Trophoblast cell (in vitro differentiated cells and primary cell): ENCODE measurements around the gene CIB2.

Experiments used
- DNase-seq, 2 donors: peaks; one replicate each; pipeline ENCODE4 v3.0.0-alpha.2; 2016
- H2AFZ ChIP-seq: 2 replicates; pipeline ENCODE4 v1.6.1; 2013; ENCODE audit warnings: low read length, moderate library complexity, mild to moderate bottlenecking; ENCODE audit not compliant: insufficient read depth, poor library complexity
- H2AK5ac ChIP-seq: 2 replicates; pipeline ENCODE4 v1.6.1; 2013; ENCODE audit warnings: mild to moderate bottlenecking, low read length
- H2BK120ac ChIP-seq: 2 replicates; pipeline ENCODE4 v1.6.1; 2013; ENCODE audit warnings: low read length, mild to moderate bottlenecking, moderate library complexity; ENCODE audit not compliant: insufficient read depth, poor library complexity
- H2BK12ac ChIP-seq: 2 replicates; pipeline ENCODE4 v1.6.1; 2013; ENCODE audit warnings: mild to moderate bottlenecking, low read length, moderate library complexity
- H2BK5ac ChIP-seq: 2 replicates; pipeline ENCODE4 v1.6.1; 2013; ENCODE audit warnings: low read length, low read depth, moderate library complexity, mild to moderate bottlenecking; ENCODE audit not compliant: poor library complexity
- H3K14ac ChIP-seq: 2 replicates; pipeline ENCODE4 v1.6.1; 2013; ENCODE audit warnings: mild to moderate bottlenecking, low read length
- H3K18ac ChIP-seq: 2 replicates; pipeline ENCODE4 v1.6.1; 2013; ENCODE audit warnings: mild to moderate bottlenecking, low read length
- H3K23ac ChIP-seq: 2 replicates; pipeline ENCODE4 v1.6.1; 2013; ENCODE audit warnings: low read length
- H3K27ac ChIP-seq: 2 replicates; pipeline ENCODE4 v1.5.1; 2013; ENCODE audit warnings: low read depth, mild to moderate bottlenecking, inconsistent platforms, low read length, moderate library complexity
- H3K27me3 ChIP-seq: 2 replicates; pipeline ENCODE4 v1.6.1; 2013; ENCODE audit warnings: inconsistent platforms, mild to moderate bottlenecking, low read length, moderate library complexity; ENCODE audit not compliant: insufficient read depth
- H3K36me3 ChIP-seq, 2 experiments: 1 replicate in 1 of 2; 2 replicates in 1 of 2; pipeline ENCODE4 v1.6.1; 2013; ENCODE audit warnings: low read length in 2 of 2, mild to moderate bottlenecking in 2 of 2, moderate library complexity in 1 of 2; ENCODE audit not compliant: insufficient read depth in 2 of 2, control insufficient read depth in 1 of 2
- H3K4ac ChIP-seq: 2 replicates; pipeline ENCODE4 v1.6.1; 2013; ENCODE audit warnings: low read depth, mild to moderate bottlenecking, low read length, moderate library complexity
- H3K4me1 ChIP-seq, 2 experiments: 1 replicate in 1 of 2; 2 replicates in 1 of 2; pipeline ENCODE4 v1.6.1; 2013; ENCODE audit warnings: low read length in 2 of 2, mild to moderate bottlenecking in 2 of 2, moderate library complexity in 1 of 2; ENCODE audit not compliant: insufficient read depth in 2 of 2, control insufficient read depth in 1 of 2
- H3K4me2 ChIP-seq: 2 replicates; pipeline ENCODE4 v1.6.1; 2013; ENCODE audit warnings: inconsistent platforms, mild to moderate bottlenecking, low read length, moderate library complexity
- H3K4me3 ChIP-seq: 2 replicates; pipeline ENCODE4 v1.5.1; 2013; ENCODE audit warnings: mild to moderate bottlenecking, low read depth, low read length, inconsistent platforms
- H3K79me1 ChIP-seq: one replicate; pipeline ENCODE4 v1.6.1; 2013; ENCODE audit warnings: low read length
- H3K79me2 ChIP-seq: 2 replicates; pipeline ENCODE4 v1.6.1; 2013; ENCODE audit warnings: low read length, mild to moderate bottlenecking; ENCODE audit not compliant: control insufficient read depth, insufficient read depth, poor library complexity
- H3K9ac ChIP-seq: 2 replicates; pipeline ENCODE4 v1.6.1; 2013; ENCODE audit warnings: mild to moderate bottlenecking, low read length
- H3K9me3 ChIP-seq: 2 replicates; pipeline ENCODE4 v1.6.1; 2013; ENCODE audit warnings: low read depth, mild to moderate bottlenecking, control low read depth, inconsistent platforms, low read length; ENCODE audit not compliant: insufficient read depth
- H4K12ac ChIP-seq: 2 replicates; pipeline ENCODE4 v1.6.1; 2013; ENCODE audit warnings: low read depth, mild to moderate bottlenecking, low read length, moderate library complexity
- H4K8ac ChIP-seq: 2 replicates; pipeline ENCODE4 v1.6.1; 2013; ENCODE audit warnings: low read depth, mild to moderate bottlenecking, low read length, moderate library complexity
- H4K91ac ChIP-seq: one replicate; pipeline ENCODE4 v1.6.1; 2013; ENCODE audit warnings: low read depth, mild to moderate bottlenecking, low read length, moderate library complexity
- WGBS: extraction: QIAGEN DNeasy Blood & Tissue Kit; methylation state at CpG from one replicate; pipeline ENCODE4 v1.1.7; 2013; ENCODE audit warnings: missing lambda C conversion rate; ENCODE audit not compliant: insufficient read length, insufficient coverage; ENCODE audit errors: extremely low coverage; 5-methylcytosine and 5-hydroxymethylcytosine counted together

CIB2 gene

DNA sequence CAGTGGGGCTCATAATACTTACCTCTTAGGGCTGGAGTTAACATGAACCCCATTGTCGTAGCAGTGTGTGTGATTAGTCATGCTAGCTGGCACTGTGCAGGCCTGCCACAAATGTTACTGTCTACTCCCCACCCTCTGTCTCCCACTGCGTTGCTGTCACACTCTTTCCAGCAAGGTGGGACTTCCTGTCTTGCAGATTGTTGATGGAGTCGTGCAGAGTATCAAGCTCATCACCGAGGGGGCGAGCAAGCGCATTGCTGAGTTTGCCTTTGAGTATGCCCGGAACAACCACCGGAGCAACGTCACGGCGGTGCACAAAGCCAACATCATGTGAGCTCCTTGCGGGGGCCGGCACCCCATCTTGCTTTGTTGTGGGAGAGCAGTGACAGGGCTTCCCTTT is 30.8 kb upstream of the CIB2 start:
- H4K8ac ChIP-seq, result no peak overlapping the region
- H2AK5ac ChIP-seq, result no peak overlapping the region
- no CpG with 5 or more reads among the region's 13 CpGs for WGBS
- no peak for DNase-seq
- no peak overlapping the region for H2BK12ac ChIP-seq
- H3K79me1 ChIP-seq, result no peaks in the 10 kb centered on the region
- H3K9ac ChIP-seq, result peak overlapping the region; percentile 60
- no peak overlapping the region for H3K4me2 ChIP-seq
- H3K9me3 ChIP-seq, result no peaks in the 10 kb centered on the region
- H4K91ac ChIP-seq, result no peak overlapping the region
- no peak overlapping the region for H3K27ac ChIP-seq
- H3K4me1 ChIP-seq, result no peaks in the 10 kb centered on the region
- no peak overlapping the region for H2AFZ ChIP-seq
- H2BK5ac ChIP-seq, result no peak overlapping the region
- H3K14ac ChIP-seq, result no peak overlapping the region
- H3K36me3 ChIP-seq, result peaks cover 19 to 21% of the 10 kb centered on the region in 2 experiments
- H2BK120ac ChIP-seq, result no peak overlapping the region
- H3K23ac ChIP-seq, result no peak overlapping the region
- H3K18ac ChIP-seq, result no peak overlapping the region
- no peaks in the 10 kb centered on the region for H3K79me2 ChIP-seq
- H3K4me3 ChIP-seq, result no peak overlapping the region
- no peak overlapping the region for H4K12ac ChIP-seq
- no peak overlapping the region for H3K4ac ChIP-seq
- H3K27me3 ChIP-seq, result no peaks in the 10 kb centered on the region

DNA sequence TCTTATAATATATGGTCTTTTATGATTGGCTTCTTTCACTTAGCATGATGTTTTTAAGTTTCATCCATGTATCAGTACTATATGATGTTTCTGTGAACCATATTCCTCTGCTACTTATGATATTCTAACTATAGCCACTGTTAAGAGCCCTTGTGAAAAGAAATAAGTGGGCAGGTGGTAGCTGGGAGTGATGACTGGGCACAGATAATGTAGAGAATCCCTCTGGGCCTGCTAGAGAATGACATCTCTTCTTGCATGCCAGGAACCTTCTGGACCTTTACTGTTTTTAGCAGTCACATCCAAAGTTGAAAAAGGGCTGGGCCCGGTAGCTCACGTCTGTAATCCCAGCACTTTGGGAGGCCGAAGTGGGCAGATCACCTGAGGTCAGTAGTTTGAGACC is 28.1 kb upstream of the CIB2 start:
- Histone ChIP-seq H3K18ac (no peak overlapping the region), H2BK120ac (no peak overlapping the region), H3K27me3 (no peaks in the 10 kb centered on the region), H4K8ac (no peak overlapping the region), H4K12ac (no peak overlapping the region), H3K79me1 (no peaks in the 10 kb centered on the region), H3K9me3 (no peaks in the 10 kb centered on the region), H2BK12ac (no peak overlapping the region), H3K36me3 (peaks cover 9 to 16% of the 10 kb centered on the region in 2 experiments), H3K14ac (no peak overlapping the region), H3K79me2 (no peaks in the 10 kb centered on the region), H3K23ac (no peak overlapping the region), H3K4me2 (no peak overlapping the region), H3K9ac (no peak overlapping the region), H3K4ac (no peak overlapping the region), H4K91ac (no peak overlapping the region), H3K4me3 (no peak overlapping the region), H2AFZ (no peak overlapping the region), H2BK5ac (no peak overlapping the region), H2AK5ac (no peak overlapping the region), H3K4me1 (no peaks in the 10 kb centered on the region), H3K27ac (no peak overlapping the region)
- no peak for DNase-seq
- WGBS, result no CpG with 5 or more reads among the region's 3 CpGs

DNA sequence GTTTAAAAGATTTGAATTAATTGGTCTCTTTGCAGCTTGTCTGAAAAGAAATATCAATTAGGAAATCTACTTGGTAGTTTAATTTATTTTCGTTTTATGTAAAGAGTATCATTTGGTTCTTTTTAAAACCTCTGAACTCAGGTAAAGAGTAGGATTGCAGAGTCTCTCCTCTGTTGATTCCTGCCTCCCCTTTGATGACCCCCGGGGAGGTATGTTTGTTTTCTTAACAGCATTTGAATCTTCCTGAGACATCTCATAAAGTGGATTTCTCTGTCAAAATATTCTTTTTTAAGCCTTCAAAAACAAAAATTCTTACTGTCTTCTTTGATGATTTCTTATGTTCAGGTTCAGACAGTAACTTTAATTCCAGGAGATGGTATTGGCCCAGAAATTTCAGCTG is 26.0 kb upstream of the CIB2 start:
- Histone ChIP-seq H3K27me3 (no peaks in the 10 kb centered on the region), H2BK120ac (no peak overlapping the region), H3K4me3 (no peak overlapping the region), H3K4ac (no peak overlapping the region), H3K79me1 (no peaks in the 10 kb centered on the region), H3K9me3 (no peaks in the 10 kb centered on the region), H3K18ac (no peak overlapping the region), H3K23ac (no peak overlapping the region), H4K12ac (no peak overlapping the region), H2AK5ac (no peak overlapping the region), H3K4me1 (no peaks in the 10 kb centered on the region), H3K79me2 (no peaks in the 10 kb centered on the region), H3K4me2 (no peak overlapping the region), H2BK12ac (no peak overlapping the region), H4K8ac (no peak overlapping the region), H3K36me3 (peaks cover 8 to 15% of the 10 kb centered on the region in 2 experiments), H3K9ac (no peak overlapping the region), H2BK5ac (no peak overlapping the region), H3K14ac (no peak overlapping the region), H4K91ac (no peak overlapping the region), H3K27ac (no peak overlapping the region), H2AFZ (no peak overlapping the region)
- DNase-seq, result no peak
- WGBS, result no CpG with 5 or more reads among the region's 2 CpGs

DNA sequence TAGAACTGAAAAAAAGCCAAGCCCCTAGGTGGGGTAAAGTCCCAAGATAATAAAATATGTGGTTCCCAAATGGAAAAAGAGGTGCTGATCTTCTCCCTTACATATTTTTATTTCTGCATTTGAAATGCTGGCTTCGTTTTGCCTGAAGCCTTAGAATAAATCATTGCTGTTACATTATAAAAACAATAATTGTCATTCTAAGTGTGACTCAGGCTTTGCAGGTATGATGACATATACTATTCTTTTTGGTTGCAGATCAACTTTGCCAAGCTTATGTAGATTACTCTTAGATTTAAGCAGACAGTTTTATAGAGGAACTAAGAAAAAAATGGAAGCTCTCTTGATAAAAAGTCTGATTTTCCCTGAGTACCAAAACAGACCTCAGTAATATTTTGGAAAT is 25.4 kb upstream of the CIB2 start:
- no peaks in the 10 kb centered on the region for H3K9me3 ChIP-seq
- H3K4me2 ChIP-seq, result no peak overlapping the region
- H4K91ac ChIP-seq, result no peak overlapping the region
- H4K8ac ChIP-seq, result no peak overlapping the region
- no peak overlapping the region for H3K18ac ChIP-seq
- no peaks in the 10 kb centered on the region for H3K4me1 ChIP-seq
- no peak for DNase-seq
- no peak overlapping the region for H3K14ac ChIP-seq
- no peaks in the 10 kb centered on the region for H3K79me2 ChIP-seq
- H3K27me3 ChIP-seq, result no peaks in the 10 kb centered on the region
- no peak overlapping the region for H2BK120ac ChIP-seq
- no peak overlapping the region for H3K4me3 ChIP-seq
- no peaks in the 10 kb centered on the region for H3K79me1 ChIP-seq
- H3K27ac ChIP-seq, result no peak overlapping the region
- H3K4ac ChIP-seq, result no peak overlapping the region
- H2AFZ ChIP-seq, result no peak overlapping the region
- no peak overlapping the region for H4K12ac ChIP-seq
- no peak overlapping the region for H2BK12ac ChIP-seq
- H3K9ac ChIP-seq, result no peak overlapping the region
- no peak overlapping the region for H2AK5ac ChIP-seq
- peaks cover 4 to 9% of the 10 kb centered on the region in 2 experiments for H3K36me3 ChIP-seq
- no peak overlapping the region for H2BK5ac ChIP-seq
- H3K23ac ChIP-seq, result no peak overlapping the region
- no CpG with 5 or more reads among the region's 1 CpG for WGBS
